Adrenal gland (tissue), 12 donors: Measurements from ENCODE around the gene ISY1. TPM values are rescaled to one million over a fixed set of nuclear protein-coding genes. Genes with fewer than 3 reads are reported as not detected.

Experiments used
- DNase-seq, 7 donors: peaks; one replicate each; pipeline ENCODE4 v3.0.0-alpha.2; 2019 to 2020
- H3K27ac ChIP-seq, 5 donors: fragments of 200-600 bp; sonication (generic) in 4 of 5; 1 replicate in 3 of 5; 2 replicates in 2 of 5; pipeline versions ENCODE4 v1.5.1 to v1.8.0; 2016 to 2020; ENCODE audit warnings: mild to moderate bottlenecking in 1 of 5
- H3K27me3 ChIP-seq: fragments of 200-600 bp; 2 replicates; pipeline ENCODE4 v1.8.0; 2021
- H3K36me3 ChIP-seq, 2 donors: fragments of 200-600 bp; replicated peaks in 1 of 2; 1 replicate in 1 of 2; 2 replicates in 1 of 2; pipeline versions ENCODE4 v1.5.1 to v1.8.0; 2018 to 2022
- H3K4me1 ChIP-seq, 2 donors: fragments of 200-600 bp; replicated peaks in 1 of 2; 1 replicate in 1 of 2; 2 replicates in 1 of 2; pipeline versions ENCODE4 v1.5.1 to v1.8.0; 2018 to 2021
- H3K4me3 ChIP-seq, 4 donors: fragments of 200-600 bp; sonication (generic) in 3 of 4; one replicate each; pipeline ENCODE4 v1.5.1; 2016 to 2018
- H3K9me3 ChIP-seq, 3 donors: fragments of 200-600 bp; sonication (generic) in 1 of 3; replicated peaks in 1 of 3; 1 replicate in 2 of 3; 2 replicates in 1 of 3; pipeline versions ENCODE4 v1.5.1 to v1.8.0; 2016 to 2021
- CTCF ChIP-seq, 6 experiments: fragments of 450-650 bp in 4 of 6; fragments of 200-600 bp in 2 of 6; sonication (generic) in 1 of 6; IDR thresholded peaks; 1 replicate in 5 of 6; 2 replicates in 1 of 6; pipeline versions ENCODE4 v1.5.1 to v1.8.0; 2016 to 2021; ENCODE audit warnings: antibody characterized with exemption in 6 of 6, mild to moderate bottlenecking in 2 of 6, moderate library complexity in 1 of 6
- POLR2A ChIP-seq, 2 donors: fragments of 450-650 bp; IDR thresholded peaks; one replicate each; pipeline ENCODE4 v1.6.1; 2017; ENCODE audit warnings: antibody characterized with exemption in 2 of 2, mild to moderate bottlenecking in 2 of 2, moderate library complexity in 1 of 2
- WGBS, 4 donors: extraction: QIAGEN DNeasy Blood & Tissue Kit in 2 of 4; methylation state at CpG; one replicate each; pipeline versions ENCODE4 v1.1.5 to v1.1.7; 2013 to 2017; 5-methylcytosine and 5-hydroxymethylcytosine counted together
- intact Hi-C, 2 donors: fragments of 100-400 bp; cut with DNase I; formaldehyde crosslinking; loops; one replicate each; pipeline versions ENCODE4 v1.14.1 to v1.15.0; 2022 to 2023
- polyA plus RNA-seq, 3 donors: library from polyadenylated mRNA; stranded (reverse); fragments of 200-250 nt in 2 of 3; fragments of 350-450 nt in 1 of 3; fragmentation: Illumina TruSeq in 1 of 3; extraction: RNeasy Lipid Tissue Mini Kit (QIAGEN cat#74804) in 1 of 3; gene quantifications; one replicate each; pipeline ENCODE4 v1.2.3, GENCODE V29; 2013 to 2014
- total RNA-seq, 9 donors: library from RNA; depleted of rRNA in 4 of 9; stranded (reverse); fragments of >200 nt in 4 of 9; fragments of 120-200 nt in 1 of 9; fragmentation: NEBNext Ultra II Directional in 1 of 9; extraction: Animal tissue kit (Norgen Biotek cat#: 25700) in 1 of 9; gene quantifications; one replicate each; pipeline versions ENCODE4 v1.1.0 to v1.2.4, GENCODE V29; 2013 to 2023
- donor health status: healthy with polysubstance abuse.
- donor health status: Bipolar disorder and iron deficiency.
- donor health status: DM: yes; HTN: yes; CAD: no.
- donor health status: DM: no; HTN: no; CAD: no.
- donor health status: DM: no; HTN: no; CAD: no.
- donor health status: DM: yes; HTN: yes; CAD: no.

Gene ISY1
- total and polyA plus RNA-seq, 12 donors, result 4.1 to 40.0 (median 26.1) TPM

DNA sequence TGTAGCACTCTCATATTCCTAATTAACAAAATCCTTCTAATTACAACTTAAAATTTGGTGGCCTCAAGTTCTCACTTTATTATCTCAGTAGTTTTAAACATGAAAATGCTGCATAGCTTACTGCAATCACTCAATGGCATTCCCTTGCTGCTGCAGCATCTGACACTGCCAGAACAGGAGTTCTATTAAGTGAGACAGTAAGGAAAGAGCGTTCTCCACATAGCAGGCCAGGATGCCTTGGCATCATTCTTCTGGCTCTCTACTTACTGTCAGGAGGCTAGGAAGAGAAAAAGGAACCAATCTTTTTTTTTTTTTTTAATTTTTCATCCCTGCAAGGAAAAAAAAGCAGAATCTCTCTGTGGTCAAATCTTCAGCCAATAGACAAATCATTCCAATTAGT lies 19.6 kb upstream of the ISY1 start:
- no peaks in the 10 kb centered on the region for H3K27me3 ChIP-seq
- intact Hi-C loops, result loop anchor here in 1 of 2 donors (5.0 kb wide), 1 partner anchor 67 kb away; the partner anchor contains the start of gene COPG1
- peak overlapping the region in 4 of 5 donors; percentile 12 to 99 (median 88) for H3K27ac ChIP-seq
- H3K36me3 ChIP-seq, result peaks cover 0 to 22% of the 10 kb centered on the region in 2 donors
- H3K4me3 ChIP-seq, result peak overlapping the region in 1 of 4 donors; percentile 84
- H3K9me3 ChIP-seq, result no peaks in the 10 kb centered on the region
- DNase-seq, result peak in 1 of 7 donors; percentile 37
- H3K4me1 ChIP-seq, result peaks cover 57 to 80% of the 10 kb centered on the region in 2 donors
- TF ChIP-seq CTCF (IDR thresholded peaks at IDR 0.05) (no peak), POLR2A (IDR thresholded peaks at IDR 0.05) (peak in 1 of 2 donors; percentile 28)
- 0 to 33% (median 26%) methylated on average over 1 of the region's 1 CpG for WGBS, 4 donors

- peaks cover 76 to 85% of the 10 kb centered on the region in 2 donors for H3K4me1 ChIP-seq
- intact Hi-C loops, result no loop called here
- no peaks in the 10 kb centered on the region for H3K9me3 ChIP-seq
- H3K27ac ChIP-seq, result peak overlapping the region in 2 of 5 donors; percentile 32 to 99
- TF ChIP-seq POLR2A (IDR thresholded peaks at IDR 0.05) (no peak), CTCF (IDR thresholded peaks at IDR 0.05) (no peak)
- peaks cover 0 to 32% of the 10 kb centered on the region in 2 donors for H3K36me3 ChIP-seq
- H3K4me3 ChIP-seq, result no peak overlapping the region
- 40 to 50% (median 47%) methylated on average over 1 of the region's 1 CpG for WGBS, 4 donors
- H3K27me3 ChIP-seq, result no peaks in the 10 kb centered on the region
- no peak for DNase-seq
Measured at GRCh38 chr3:129176051-129176450, 15.2 kb upstream of the ISY1 start.

- TF ChIP-seq CTCF (IDR thresholded peaks at IDR 0.05) (no peak), POLR2A (IDR thresholded peaks at IDR 0.05) (no peak)
- H3K36me3 ChIP-seq, result peaks cover 0 to 48% of the 10 kb centered on the region in 2 donors
- H3K27ac ChIP-seq, result peak overlapping the region in 3 of 5 donors; percentile 27 to 59 (median 48)
- intact Hi-C loops, result no loop called here
- H3K9me3 ChIP-seq, result no peaks in the 10 kb centered on the region
- DNase-seq, result no peak
- WGBS, 4 donors, result 34 to 37% (median 36%) methylated on average over 4 of the region's 4 CpGs
- peaks cover 54 to 61% of the 10 kb centered on the region in 2 donors for H3K4me1 ChIP-seq
- H3K27me3 ChIP-seq, result no peaks in the 10 kb centered on the region
- peak overlapping the region in 1 of 4 donors; percentile 17 for H3K4me3 ChIP-seq
Measured at GRCh38 chr3:129173725-129174124, 12.9 kb upstream of the ISY1 start.

DNA sequence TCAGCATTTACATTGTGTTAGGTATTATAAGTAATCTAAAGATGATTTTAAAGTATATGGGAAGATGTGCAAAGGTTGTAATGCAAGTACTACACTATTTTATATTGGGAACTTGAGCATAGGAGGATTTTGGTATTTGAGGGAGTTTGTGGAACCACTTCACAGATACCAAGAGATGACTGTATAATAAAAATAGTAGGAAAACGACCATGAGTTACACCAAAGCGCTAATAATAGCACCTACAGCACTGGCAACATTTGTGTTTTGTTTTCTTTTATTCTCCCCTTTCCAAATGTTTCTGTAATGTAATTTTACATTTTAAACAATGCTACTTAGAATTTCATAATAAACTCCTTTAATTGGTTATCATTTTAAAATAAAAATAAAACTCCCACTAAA lies 12.3 kb upstream of the ISY1 start:
- peak overlapping the region in 1 of 4 donors; percentile 17 for H3K4me3 ChIP-seq
- H3K4me1 ChIP-seq, result peaks cover 49 to 56% of the 10 kb centered on the region in 2 donors
- peaks cover 0 to 43% of the 10 kb centered on the region in 2 donors for H3K36me3 ChIP-seq
- H3K9me3 ChIP-seq, result no peaks in the 10 kb centered on the region
- no peak for DNase-seq
- H3K27me3 ChIP-seq, result no peaks in the 10 kb centered on the region
- TF ChIP-seq CTCF (IDR thresholded peaks at IDR 0.05) (no peak), POLR2A (IDR thresholded peaks at IDR 0.05) (no peak)
- H3K27ac ChIP-seq, result peak overlapping the region in 1 of 5 donors; percentile 48
- intact Hi-C loops, result no loop called here
- 36 to 41% (median 38%) methylated on average over 2 of the region's 2 CpGs for WGBS, 4 donors
